ENCODE measurements around the gene ARHGAP25. TPM values are rescaled to one million over a fixed set of nuclear protein-coding genes. Genes with fewer than 3 reads are reported as not detected.

ARHGAP25 gene
- total RNA-seq, 6 donors from 2014 or later = 13.2 to 36.1 (median 26.3) TPM

GRCh38 chr2:68860111-68860510, 125.5 kb downstream of the ARHGAP25 start:
- no peak overlapping the region for H3K27ac ChIP-seq
- no peaks in the 10 kb centered on the region for H3K27me3 ChIP-seq

GRCh38 chr2:68861330-68861729, 126.7 kb downstream of the ARHGAP25 start:
- Histone ChIP-seq H3K9me3 (no peaks in the 10 kb centered on the region), H3K27me3 (no peaks in the 10 kb centered on the region), H3K36me3 (no peaks in the 10 kb centered on the region), H3K27ac (no peak overlapping the region), H3K4me1 (peaks cover 0 to 10% (median 0%) of the 10 kb centered on the region in 4 donors), H3K4me3 (no peak overlapping the region)
- TF ChIP-seq POLR2AphosphoS5 (IDR thresholded peaks at IDR 0.05) (no peak), EP300 (IDR thresholded peaks at IDR 0.05) (no peak), CTCF (IDR thresholded peaks at IDR 0.05) (no peak), POLR2A (IDR thresholded peaks at IDR 0.05) (no peak)
- DNase-seq = no peak
- peak; percentile 39 to 55 for ATAC-seq (ENCODE audit: low FRiP score in 2 of 2)

More at GRCh38 chr2:68860111-68860510, 125.5 kb downstream of the ARHGAP25 start:
- H3K9me3 ChIP-seq = no peaks in the 10 kb centered on the region
- TF ChIP-seq CTCF (IDR thresholded peaks at IDR 0.05) (no peak), POLR2A (IDR thresholded peaks at IDR 0.05) (no peak), EP300 (IDR thresholded peaks at IDR 0.05) (no peak), POLR2AphosphoS5 (IDR thresholded peaks at IDR 0.05) (no peak)
- no peak for ATAC-seq (ENCODE audit: low FRiP score in 2 of 2)
- WGBS, 2 donors = 67 to 85% methylated on average over 3 of the region's 3 CpGs
- H3K4me1 ChIP-seq = peaks cover 0 to 10% (median 0%) of the 10 kb centered on the region in 4 donors
- H3K36me3 ChIP-seq = no peaks in the 10 kb centered on the region
- DNase-seq = no peak
- H3K4me3 ChIP-seq = no peak overlapping the region

GRCh38 chr2:68862889-68863288, 128.3 kb downstream of the ARHGAP25 start:
- ATAC-seq (ENCODE audit: low FRiP score in 2 of 2) (no peak), DNase-seq (no peak)
- no peak overlapping the region for H3K4me3 ChIP-seq
- no peaks in the 10 kb centered on the region for H3K9me3 ChIP-seq
- H3K36me3 ChIP-seq = no peaks in the 10 kb centered on the region
- no peak overlapping the region for H3K27ac ChIP-seq
- no peaks in the 10 kb centered on the region for H3K27me3 ChIP-seq
- no peak for TF ChIP-seq EP300 (IDR thresholded peaks at IDR 0.05)
- no peak for TF ChIP-seq POLR2A (IDR thresholded peaks at IDR 0.05)
- TF ChIP-seq CTCF (IDR thresholded peaks at IDR 0.05) = no peak
- no peak for TF ChIP-seq POLR2AphosphoS5 (IDR thresholded peaks at IDR 0.05)
- H3K4me1 ChIP-seq = peaks cover 0 to 10% (median 0%) of the 10 kb centered on the region in 4 donors
- WGBS, 2 donors = 67 to 79% methylated on average over 7 of the region's 7 CpGs

- Histone ChIP-seq H3K27me3 (no peaks in the 10 kb centered on the region), H3K4me3 (no peak overlapping the region), H3K36me3 (no peaks in the 10 kb centered on the region), H3K27ac (no peak overlapping the region), H3K9me3 (no peaks in the 10 kb centered on the region), H3K4me1 (peaks cover 0 to under 1% (median 0%) of the 10 kb centered on the region in 4 donors)
- ATAC-seq (ENCODE audit: low FRiP score in 2 of 2) (no peak), DNase-seq (no peak)
- 80 to 87% methylated on average over 2 of the region's 2 CpGs for WGBS, 2 donors
- TF ChIP-seq POLR2AphosphoS5 (IDR thresholded peaks at IDR 0.05) = no peak
- TF ChIP-seq EP300 (IDR thresholded peaks at IDR 0.05) = no peak
- no peak for TF ChIP-seq POLR2A (IDR thresholded peaks at IDR 0.05)
- TF ChIP-seq CTCF (IDR thresholded peaks at IDR 0.05) = no peak
These were observed 129.4 kb downstream of the ARHGAP25 start for GRCh38 chr2:68863996-68864395.

GRCh38 chr2:68865108-68865507, 130.5 kb downstream of the ARHGAP25 start:
- no peak for DNase-seq
- no peak for TF ChIP-seq EP300 (IDR thresholded peaks at IDR 0.05)
- no peak for TF ChIP-seq CTCF (IDR thresholded peaks at IDR 0.05)
- TF ChIP-seq POLR2AphosphoS5 (IDR thresholded peaks at IDR 0.05) = no peak
- no peak for TF ChIP-seq POLR2A (IDR thresholded peaks at IDR 0.05)
- H3K36me3 ChIP-seq = no peaks in the 10 kb centered on the region
- no peak overlapping the region for H3K4me3 ChIP-seq
- no peak overlapping the region for H3K27ac ChIP-seq
- no peaks in the 10 kb centered on the region for H3K4me1 ChIP-seq
- H3K9me3 ChIP-seq = no peaks in the 10 kb centered on the region
- H3K27me3 ChIP-seq = no peaks in the 10 kb centered on the region
- no peak for ATAC-seq (ENCODE audit: low FRiP score in 2 of 2)

Measured in upper lobe of left lung (tissue), 6 donors.